HCT116 (cell line): ENCODE data around the gene PLP2.

Source experiments
- EGR1 ChIP-seq: IDR thresholded peaks from 2 replicates; pipeline ENCODE4 v1.6.1; 2012; ENCODE audit warnings: low read depth
- EZH2 ChIP-seq: fragments of 200-600 bp; sonication (generic); IDR thresholded peaks from 2 replicates; pipeline ENCODE4 v1.6.1; 2017; ENCODE audit warnings: antibody characterized with exemption, mixed run types
- EZH2phosphoT487 ChIP-seq: fragments of 200-600 bp; IDR thresholded peaks from 2 replicates; pipeline ENCODE4 v1.6.1; 2018; ENCODE audit warnings: antibody characterized with exemption, borderline replicate concordance
- FOSL1 ChIP-seq: IDR thresholded peaks from 2 replicates; pipeline ENCODE4 v1.6.1; 2012; ENCODE audit warnings: low read depth
- POLR2A ChIP-seq: IDR thresholded peaks from 2 replicates; pipeline ENCODE4 v1.7.0; 2011; ENCODE audit warnings: borderline replicate concordance; ENCODE audit not compliant: insufficient read depth, insufficient read length; ENCODE audit errors: extremely low read depth
- POLR2AphosphoS5 ChIP-seq: IDR thresholded peaks from 2 replicates; pipeline ENCODE4 v1.6.1; 2011; ENCODE audit warnings: mild to moderate bottlenecking, low read depth, low read length, moderate library complexity
- SP1 ChIP-seq: IDR thresholded peaks from 2 replicates; pipeline ENCODE4 v1.6.1; 2012; ENCODE audit warnings: low read depth
- TF ChIP-seq, protein P1 (sequence below), 3 experiments: fragments of 200-600 bp in 1 of 3; sonication (generic) in 1 of 3; IDR thresholded peaks in 2 of 3; conservative IDR thresholded peaks in 1 of 3; 2 replicates each; pipeline ENCODE4 v1.5.1; 2012 to 2017; ENCODE audit warnings: low read depth in 2 of 3, low read length in 2 of 3, antibody characterized with exemption in 1 of 3, borderline replicate concordance in 1 of 3, control low read depth in 1 of 3, mild to moderate bottlenecking in 1 of 3, mixed read lengths in 1 of 3, mixed run types in 1 of 3, moderate library complexity in 1 of 3; ENCODE audit not compliant: insufficient read depth in 1 of 3
- TF ChIP-seq, protein P2 (sequence below): IDR thresholded peaks from 2 replicates; pipeline ENCODE4 v1.6.1; 2012; ENCODE audit warnings: low read depth

DNA sequence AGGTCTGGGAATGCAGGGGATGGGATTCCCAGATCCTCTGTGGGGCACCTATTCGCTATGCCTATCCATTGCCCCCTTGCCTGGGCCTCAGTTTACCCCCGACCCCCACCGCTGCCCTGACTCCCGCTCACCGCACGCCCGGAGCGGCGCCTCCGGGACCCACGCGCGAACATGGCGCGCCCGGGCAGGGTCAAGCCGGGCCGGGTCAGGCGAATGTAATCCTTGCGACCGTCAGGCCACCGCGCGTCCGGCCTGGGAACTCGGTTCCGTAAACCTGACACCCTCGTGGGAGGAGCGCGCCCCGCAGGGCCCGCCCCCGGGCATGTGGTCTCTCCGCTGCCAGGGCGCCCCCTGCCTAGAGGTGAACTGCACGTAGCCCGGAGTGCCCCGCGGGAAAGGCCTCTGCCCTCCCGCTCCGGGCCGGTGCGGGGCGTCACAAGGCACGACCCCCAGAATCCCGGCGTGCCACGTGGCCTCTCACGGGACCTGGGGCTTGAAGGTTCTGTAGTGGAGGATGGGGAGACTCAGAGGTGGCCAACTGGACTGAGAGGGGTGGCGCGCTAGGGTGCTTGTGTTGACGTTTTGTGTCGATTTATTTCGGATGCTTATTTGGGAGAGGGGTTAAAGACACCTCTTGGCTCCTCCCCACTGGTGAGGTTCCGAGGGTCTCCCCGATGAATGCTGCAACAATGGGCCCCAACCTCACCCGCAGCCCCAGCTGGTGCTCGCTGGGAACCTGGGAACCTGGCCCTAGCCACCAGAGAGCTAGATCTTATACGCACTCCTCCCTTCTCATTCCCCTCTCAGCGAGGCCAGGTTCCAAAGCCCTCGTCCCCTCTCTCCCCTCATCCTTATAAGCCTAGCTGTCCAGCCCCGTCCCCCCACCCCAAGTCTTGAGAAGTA lies 14.7 kb downstream of the PLP2 start, which contains the start of gene PRICKLE3:
- TF ChIP-seq, protein P1, sequence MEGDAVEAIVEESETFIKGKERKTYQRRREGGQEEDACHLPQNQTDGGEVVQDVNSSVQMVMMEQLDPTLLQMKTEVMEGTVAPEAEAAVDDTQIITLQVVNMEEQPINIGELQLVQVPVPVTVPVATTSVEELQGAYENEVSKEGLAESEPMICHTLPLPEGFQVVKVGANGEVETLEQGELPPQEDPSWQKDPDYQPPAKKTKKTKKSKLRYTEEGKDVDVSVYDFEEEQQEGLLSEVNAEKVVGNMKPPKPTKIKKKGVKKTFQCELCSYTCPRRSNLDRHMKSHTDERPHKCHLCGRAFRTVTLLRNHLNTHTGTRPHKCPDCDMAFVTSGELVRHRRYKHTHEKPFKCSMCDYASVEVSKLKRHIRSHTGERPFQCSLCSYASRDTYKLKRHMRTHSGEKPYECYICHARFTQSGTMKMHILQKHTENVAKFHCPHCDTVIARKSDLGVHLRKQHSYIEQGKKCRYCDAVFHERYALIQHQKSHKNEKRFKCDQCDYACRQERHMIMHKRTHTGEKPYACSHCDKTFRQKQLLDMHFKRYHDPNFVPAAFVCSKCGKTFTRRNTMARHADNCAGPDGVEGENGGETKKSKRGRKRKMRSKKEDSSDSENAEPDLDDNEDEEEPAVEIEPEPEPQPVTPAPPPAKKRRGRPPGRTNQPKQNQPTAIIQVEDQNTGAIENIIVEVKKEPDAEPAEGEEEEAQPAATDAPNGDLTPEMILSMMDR (IDR thresholded peaks at IDR 0.05 in 2 of 3, conservative IDR thresholded peaks at IDR 0.05 in 1 of 3; ENCODE audit: borderline replicate concordance in 1 of 3, insufficient read depth in 1 of 3, low read depth in 2 of 3, low read length in 2 of 3), result peak in 2 of 3 experiments; percentile 30 to 41; a peak in 2 of 6 replicates
- no peak for TF ChIP-seq SP1
- TF ChIP-seq EZH2phosphoT487, result no peak
- no peak for TF ChIP-seq EZH2
- no peak for TF ChIP-seq EGR1
- TF ChIP-seq POLR2A, result no peak
- TF ChIP-seq, protein P2, sequence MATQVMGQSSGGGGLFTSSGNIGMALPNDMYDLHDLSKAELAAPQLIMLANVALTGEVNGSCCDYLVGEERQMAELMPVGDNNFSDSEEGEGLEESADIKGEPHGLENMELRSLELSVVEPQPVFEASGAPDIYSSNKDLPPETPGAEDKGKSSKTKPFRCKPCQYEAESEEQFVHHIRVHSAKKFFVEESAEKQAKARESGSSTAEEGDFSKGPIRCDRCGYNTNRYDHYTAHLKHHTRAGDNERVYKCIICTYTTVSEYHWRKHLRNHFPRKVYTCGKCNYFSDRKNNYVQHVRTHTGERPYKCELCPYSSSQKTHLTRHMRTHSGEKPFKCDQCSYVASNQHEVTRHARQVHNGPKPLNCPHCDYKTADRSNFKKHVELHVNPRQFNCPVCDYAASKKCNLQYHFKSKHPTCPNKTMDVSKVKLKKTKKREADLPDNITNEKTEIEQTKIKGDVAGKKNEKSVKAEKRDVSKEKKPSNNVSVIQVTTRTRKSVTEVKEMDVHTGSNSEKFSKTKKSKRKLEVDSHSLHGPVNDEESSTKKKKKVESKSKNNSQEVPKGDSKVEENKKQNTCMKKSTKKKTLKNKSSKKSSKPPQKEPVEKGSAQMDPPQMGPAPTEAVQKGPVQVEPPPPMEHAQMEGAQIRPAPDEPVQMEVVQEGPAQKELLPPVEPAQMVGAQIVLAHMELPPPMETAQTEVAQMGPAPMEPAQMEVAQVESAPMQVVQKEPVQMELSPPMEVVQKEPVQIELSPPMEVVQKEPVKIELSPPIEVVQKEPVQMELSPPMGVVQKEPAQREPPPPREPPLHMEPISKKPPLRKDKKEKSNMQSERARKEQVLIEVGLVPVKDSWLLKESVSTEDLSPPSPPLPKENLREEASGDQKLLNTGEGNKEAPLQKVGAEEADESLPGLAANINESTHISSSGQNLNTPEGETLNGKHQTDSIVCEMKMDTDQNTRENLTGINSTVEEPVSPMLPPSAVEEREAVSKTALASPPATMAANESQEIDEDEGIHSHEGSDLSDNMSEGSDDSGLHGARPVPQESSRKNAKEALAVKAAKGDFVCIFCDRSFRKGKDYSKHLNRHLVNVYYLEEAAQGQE, result no peak
- TF ChIP-seq POLR2AphosphoS5, result peak; percentile 71
- no peak for TF ChIP-seq FOSL1
